GM12878 (cell line): Measurements from ENCODE around the gene CEP78. TPM values are rescaled to one million over a fixed set of nuclear protein-coding genes. Genes with fewer than 3 reads are reported as not detected.

Experiments
- ATAC-seq: fragments of 200-7000 bp; cut with Tn5 transposase; 3 replicates; pipeline ENCODE4 v1.9.1; 2020; ENCODE audit warnings: mild to moderate bottlenecking, moderate library complexity
- BruUV-seq: library from RNA; stranded (reverse); fragments of 400-500 nt; replicated peaks from 2 replicates; lab custom pipeline; 2021; lab: Mats Ljungman, UMichigan
- CTCF ChIA-PET: fragments of 300-600 bp; sonication (Branson Sonifier 250); formaldehyde crosslinking; extraction: SDS; loops from one replicate; lab custom pipeline; 2021; ENCODE audit warnings: inconsistent platforms; lab: Yijun Ruan, JAX
- POLR2A ChIA-PET: fragments of 350-600 bp; formaldehyde crosslinking; extraction: SDS; loops from one replicate; lab custom pipeline; 2021; ENCODE audit warnings: inconsistent platforms; lab: Charles Lee
- RAD21 ChIA-PET: fragments of 300-600 bp; sonication (Branson Sonifier 250); formaldehyde crosslinking; loops from one replicate; lab custom pipeline; 2023; ENCODE audit warnings: antibody characterized with exemption; ENCODE audit not compliant: unreplicated experiment; lab: Charles Lee
- SMC1A ChIA-PET: fragments of 300-600 bp; sonication (Branson Sonifier 250); formaldehyde crosslinking; loops from one replicate; lab custom pipeline; 2023; ENCODE audit not compliant: unreplicated experiment, uncharacterized antibody; lab: Charles Lee
- DNase-seq: peaks from one replicate; pipeline ENCODE4 v3.0.0-alpha.2; 2011; ENCODE audit warnings: low read depth, low spot score
- FAIRE-seq: peaks from 3 replicates; lab custom pipeline; 2011; peaks lifted over from hg19 to GRCh38; lab: Jason Lieb, UNC
- H2AFZ ChIP-seq: 2 replicates; pipeline ENCODE4 v1.6.0; 2011; ENCODE audit warnings: low read depth, low read length, control low read depth; ENCODE audit not compliant: control insufficient read depth
- H3K27ac ChIP-seq: 2 replicates; pipeline ENCODE4 v1.5.1; 2011; ENCODE audit warnings: control low read depth; ENCODE audit not compliant: control insufficient read depth, insufficient read depth
- H3K27me3 ChIP-seq, 2 experiments: replicated peaks in 1 of 2; 2 replicates each; pipeline versions ENCODE4 v1.6.0 to v1.6.1; 2011; ENCODE audit warnings: low read length in 1 of 2; ENCODE audit not compliant: control insufficient read depth in 2 of 2, insufficient read depth in 2 of 2
- H3K36me3 ChIP-seq, 2 experiments: 2 replicates each; pipeline ENCODE4 v1.5.1; 2011; ENCODE audit warnings: low read length in 1 of 2; ENCODE audit not compliant: control insufficient read depth in 2 of 2, insufficient read depth in 2 of 2
- H3K4me1 ChIP-seq: 2 replicates; pipeline ENCODE4 v1.6.1; 2011; ENCODE audit warnings: mild to moderate bottlenecking, low read length, moderate library complexity, mixed read lengths; ENCODE audit not compliant: control insufficient read depth, insufficient read depth
- H3K4me2 ChIP-seq: 2 replicates; pipeline ENCODE4 v1.6.0; 2011; ENCODE audit warnings: control low read depth; ENCODE audit not compliant: control insufficient read depth, insufficient read depth
- H3K4me3 ChIP-seq: fragments of 200-600 bp; sonication (generic); 2 replicates; pipeline ENCODE4 v1.5.1; 2016
- H3K79me2 ChIP-seq: 2 replicates; pipeline ENCODE4 v1.6.0; 2011; ENCODE audit warnings: low read length; ENCODE audit not compliant: control insufficient read depth, insufficient read depth
- H3K9ac ChIP-seq: 2 replicates; pipeline ENCODE4 v1.8.0; 2011; ENCODE audit warnings: low read length, control low read depth, mixed read lengths; ENCODE audit not compliant: control insufficient read depth, insufficient read depth
- H3K9me3 ChIP-seq: replicated peaks from 3 replicates; pipeline ENCODE4 v1.5.1; 2011; ENCODE audit warnings: mild to moderate bottlenecking, low read length; ENCODE audit not compliant: control insufficient read depth, insufficient read depth
- H4K20me1 ChIP-seq: 2 replicates; pipeline ENCODE4 v1.6.0; 2011; ENCODE audit not compliant: control insufficient read depth, insufficient read depth
- CBX3 ChIP-seq: fragments of 200-600 bp; sonication (generic); IDR thresholded peaks from 2 replicates; pipeline ENCODE4 v1.6.1; 2016; ENCODE audit warnings: low read depth, borderline replicate concordance
- FOS ChIP-seq: IDR thresholded peaks from 3 replicates; pipeline ENCODE4 v1.6.1; 2011; ENCODE audit warnings: borderline replicate concordance; ENCODE audit not compliant: insufficient read length; ENCODE audit errors: extremely low read depth
- SMAD5 ChIP-seq: IDR thresholded peaks from 2 replicates; pipeline ENCODE4 v1.6.1; 2016; ENCODE audit warnings: antibody characterized with exemption, low read depth
- WGBS: methylation state at CpG from one replicate; pipeline ENCODE4 v1.1.6; 2016; ENCODE audit warnings: low lambda C conversion rate; ENCODE audit not compliant: insufficient replicate concordance, insufficient coverage; ENCODE audit errors: missing lambda C conversion rate; 5-methylcytosine and 5-hydroxymethylcytosine counted together
- in situ Hi-C: fragments of 300-500 bp; cut with MboI; formaldehyde crosslinking; loops from 9 replicates; pipeline ENCODE4 v1.14.3; 2018; ENCODE audit warnings: mixed read lengths
- intact Hi-C: fragments of 100-400 bp; cut with micrococcal nuclease; formaldehyde crosslinking; loops from one replicate; pipeline ENCODE4 v1.14.2; 2022; ENCODE audit not compliant: unreplicated experiment
- polyA plus RNA-seq, 11 experiments: library from polyadenylated mRNA; depleted of rRNA in 4 of 11; unstranded in 6 of 11; stranded (reverse) in 5 of 11; fragments of >200 nt; fragmentation: Nextera tagmentation in 4 of 11; fragmentation: Illumina TruSeq in 1 of 11; extraction: Ambion mirVana in 4 of 11; extraction: Trizol in 1 of 11; gene quantifications; 1 replicate in 1 of 11; 2 replicates in 10 of 11; pipeline versions ENCODE4 v1.2.1 to v1.2.3, GENCODE V29; 2011 to 2016; ENCODE audit warnings: inconsistent platforms in 2 of 11, missing spikeins in 2 of 11, low read depth in 1 of 11
- total RNA-seq, 4 experiments: library from RNA; depleted of rRNA in 3 of 4; stranded (reverse); fragments of >200 nt in 3 of 4; fragmentation: Illumina TruSeq in 1 of 4; extraction: Trizol in 1 of 4; gene quantifications; 2 replicates each; pipeline versions ENCODE4 v1.2.1 to v1.2.3, GENCODE V29; 2013 to 2021
- TF ChIP-seq, protein P1 (sequence below): fragments of 450-650 bp; formaldehyde crosslinking; IDR thresholded peaks from 2 replicates; pipeline ENCODE4 v1.4.0; 2020; ENCODE audit warnings: mild to moderate bottlenecking, moderate library complexity
- TF ChIP-seq, protein P2 (sequence below): fragments of 450-650 bp; IDR thresholded peaks from 2 replicates; pipeline ENCODE4 v1.6.1; 2018; ENCODE audit warnings: mild to moderate bottlenecking, low read depth, moderate library complexity; ENCODE audit not compliant: partially characterized antibody

Gene CEP78
- total and polyA plus RNA-seq, 10 of the 15 experiments (the other 5 are each of a cell fraction or from before 2014, with no cell fraction given): 4.1 to 44.9 (median 27.9) TPM

DNA sequence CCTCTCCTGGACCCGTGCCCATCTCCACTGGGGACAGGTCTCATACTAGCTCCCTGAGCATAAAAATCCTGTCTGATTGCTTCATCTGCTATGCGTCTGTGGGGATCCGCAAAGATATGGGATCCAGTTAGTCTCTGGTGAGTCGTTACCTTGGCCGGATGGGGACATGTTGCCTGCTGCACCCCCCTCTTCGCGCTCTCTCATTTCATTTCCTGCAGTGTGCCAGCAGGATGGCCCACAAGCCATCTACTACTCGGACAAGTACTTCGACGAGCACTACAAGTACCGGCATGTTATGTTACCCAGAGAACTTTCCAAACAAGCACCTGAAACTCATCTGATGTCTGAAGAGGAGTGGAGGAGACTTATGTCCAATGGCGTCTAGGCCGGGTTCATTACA lies 17.0 kb upstream of the CEP78 start:
- 70% methylated on average over 13 of the region's 13 CpGs for WGBS
- no peaks in the 10 kb centered on the region for H3K79me2 ChIP-seq
- H3K27ac ChIP-seq: no peak overlapping the region
- BruUV-seq: no TSS peak
- H4K20me1 ChIP-seq: no peaks in the 10 kb centered on the region
- H3K9me3 ChIP-seq: no peaks in the 10 kb centered on the region; the same call in 2 of the 3 replicates
- no peak for FAIRE-seq
- ATAC-seq: no peak
- H3K36me3 ChIP-seq: no peaks in the 10 kb centered on the region
- H3K4me2 ChIP-seq: no peak overlapping the region
- intact Hi-C loops (loop anchor here (10.0 kb wide), 1 partner anchor 214 kb away; no protein-coding TSS in a partner anchor), in situ Hi-C loops (no loop called here)
- no peak overlapping the region for H2AFZ ChIP-seq
- no peak for DNase-seq
- ChIA-PET CTCF (no interaction called here), SMC1A (interaction anchor here (0.8 kb wide), 1 partner anchor 245 kb away, joined by 3 read pairs; no protein-coding TSS in a partner anchor), POLR2A (interaction anchor here (0.8 kb wide), 1 partner anchor 11 kb away, joined by 3 read pairs; no protein-coding TSS in a partner anchor), RAD21 (no interaction called here)
- no peak overlapping the region for H3K4me3 ChIP-seq
- no peaks in the 10 kb centered on the region for H3K27me3 ChIP-seq
- TF ChIP-seq, protein P1, sequence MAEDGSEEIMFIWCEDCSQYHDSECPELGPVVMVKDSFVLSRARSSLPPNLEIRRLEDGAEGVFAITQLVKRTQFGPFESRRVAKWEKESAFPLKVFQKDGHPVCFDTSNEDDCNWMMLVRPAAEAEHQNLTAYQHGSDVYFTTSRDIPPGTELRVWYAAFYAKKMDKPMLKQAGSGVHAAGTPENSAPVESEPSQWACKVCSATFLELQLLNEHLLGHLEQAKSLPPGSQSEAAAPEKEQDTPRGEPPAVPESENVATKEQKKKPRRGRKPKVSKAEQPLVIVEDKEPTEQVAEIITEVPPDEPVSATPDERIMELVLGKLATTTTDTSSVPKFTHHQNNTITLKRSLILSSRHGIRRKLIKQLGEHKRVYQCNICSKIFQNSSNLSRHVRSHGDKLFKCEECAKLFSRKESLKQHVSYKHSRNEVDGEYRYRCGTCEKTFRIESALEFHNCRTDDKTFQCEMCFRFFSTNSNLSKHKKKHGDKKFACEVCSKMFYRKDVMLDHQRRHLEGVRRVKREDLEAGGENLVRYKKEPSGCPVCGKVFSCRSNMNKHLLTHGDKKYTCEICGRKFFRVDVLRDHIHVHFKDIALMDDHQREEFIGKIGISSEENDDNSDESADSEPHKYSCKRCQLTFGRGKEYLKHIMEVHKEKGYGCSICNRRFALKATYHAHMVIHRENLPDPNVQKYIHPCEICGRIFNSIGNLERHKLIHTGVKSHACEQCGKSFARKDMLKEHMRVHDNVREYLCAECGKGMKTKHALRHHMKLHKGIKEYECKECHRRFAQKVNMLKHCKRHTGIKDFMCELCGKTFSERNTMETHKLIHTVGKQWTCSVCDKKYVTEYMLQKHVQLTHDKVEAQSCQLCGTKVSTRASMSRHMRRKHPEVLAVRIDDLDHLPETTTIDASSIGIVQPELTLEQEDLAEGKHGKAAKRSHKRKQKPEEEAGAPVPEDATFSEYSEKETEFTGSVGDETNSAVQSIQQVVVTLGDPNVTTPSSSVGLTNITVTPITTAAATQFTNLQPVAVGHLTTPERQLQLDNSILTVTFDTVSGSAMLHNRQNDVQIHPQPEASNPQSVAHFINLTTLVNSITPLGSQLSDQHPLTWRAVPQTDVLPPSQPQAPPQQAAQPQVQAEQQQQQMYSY (CRISPR knock-in tag): no peak
- TF ChIP-seq SMAD5 (no peak), CBX3 (no peak), FOS (no peak)
- TF ChIP-seq, protein P2, sequence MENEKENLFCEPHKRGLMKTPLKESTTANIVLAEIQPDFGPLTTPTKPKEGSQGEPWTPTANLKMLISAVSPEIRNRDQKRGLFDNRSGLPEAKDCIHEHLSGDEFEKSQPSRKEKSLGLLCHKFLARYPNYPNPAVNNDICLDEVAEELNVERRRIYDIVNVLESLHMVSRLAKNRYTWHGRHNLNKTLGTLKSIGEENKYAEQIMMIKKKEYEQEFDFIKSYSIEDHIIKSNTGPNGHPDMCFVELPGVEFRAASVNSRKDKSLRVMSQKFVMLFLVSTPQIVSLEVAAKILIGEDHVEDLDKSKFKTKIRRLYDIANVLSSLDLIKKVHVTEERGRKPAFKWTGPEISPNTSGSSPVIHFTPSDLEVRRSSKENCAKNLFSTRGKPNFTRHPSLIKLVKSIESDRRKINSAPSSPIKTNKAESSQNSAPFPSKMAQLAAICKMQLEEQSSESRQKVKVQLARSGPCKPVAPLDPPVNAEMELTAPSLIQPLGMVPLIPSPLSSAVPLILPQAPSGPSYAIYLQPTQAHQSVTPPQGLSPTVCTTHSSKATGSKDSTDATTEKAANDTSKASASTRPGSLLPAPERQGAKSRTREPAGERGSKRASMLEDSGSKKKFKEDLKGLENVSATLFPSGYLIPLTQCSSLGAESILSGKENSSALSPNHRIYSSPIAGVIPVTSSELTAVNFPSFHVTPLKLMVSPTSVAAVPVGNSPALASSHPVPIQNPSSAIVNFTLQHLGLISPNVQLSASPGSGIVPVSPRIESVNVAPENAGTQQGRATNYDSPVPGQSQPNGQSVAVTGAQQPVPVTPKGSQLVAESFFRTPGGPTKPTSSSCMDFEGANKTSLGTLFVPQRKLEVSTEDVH: no peak
- H3K9ac ChIP-seq: no peak overlapping the region
- H3K4me1 ChIP-seq: no peaks in the 10 kb centered on the region
